ENCODE data around the gene PDCL2. TPM values are rescaled to one million over a fixed set of nuclear protein-coding genes. Genes with fewer than 3 reads are reported as not detected.

PDCL2 gene
- total and polyA plus RNA-seq, 9 donors = not detected

DNA sequence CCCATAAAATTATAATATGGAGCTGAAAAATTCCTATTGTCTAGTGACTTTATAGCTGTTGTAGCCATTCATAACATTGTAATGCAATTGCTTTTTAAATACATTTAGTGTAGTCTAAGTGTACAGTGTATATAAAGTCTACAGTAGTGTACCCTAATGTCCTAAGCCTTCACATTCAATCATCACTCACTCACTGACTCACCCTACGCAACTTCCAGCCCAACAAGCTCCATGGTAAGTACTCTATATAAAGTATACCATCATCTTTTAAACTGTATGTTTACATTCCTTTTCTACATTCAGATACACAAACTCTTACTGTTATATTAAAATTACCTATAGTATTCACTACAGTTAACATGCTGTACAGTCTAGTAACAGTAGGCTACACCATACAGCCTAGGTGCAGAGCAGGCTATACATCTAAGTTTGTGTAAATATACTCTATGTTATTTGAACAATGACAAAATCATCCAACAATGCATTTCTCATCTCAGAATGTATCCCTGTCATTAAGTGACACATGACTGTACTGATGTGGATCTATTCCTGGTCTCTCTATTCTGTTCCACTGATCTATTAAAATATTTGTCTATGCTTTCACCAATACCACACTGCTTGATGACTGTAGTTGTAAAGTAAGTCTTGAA is 79.0 kb downstream of the PDCL2 start:
- no peaks in the 10 kb centered on the region for H3K9me3 ChIP-seq (replicated peaks; ENCODE audit: control insufficient read depth, low read depth, low read length)
- DNase-seq = no peak
- H3K4me3 ChIP-seq (ENCODE audit: low read length) = no peak overlapping the region
- no peaks in the 10 kb centered on the region for H3K4me1 ChIP-seq (ENCODE audit: control insufficient read depth, insufficient read depth, low read length)
- no peak overlapping the region for H3K27ac ChIP-seq (ENCODE audit: low read length)
- no peaks in the 10 kb centered on the region for H3K27me3 ChIP-seq (ENCODE audit: control insufficient read depth, insufficient read depth, low read length)
- no peaks in the 10 kb centered on the region for H3K36me3 ChIP-seq (ENCODE audit: control insufficient read depth, insufficient read depth, low read length)
- WGBS (ENCODE audit: insufficient coverage) = 80% methylated on average over 1 of the region's 1 CpG

DNA sequence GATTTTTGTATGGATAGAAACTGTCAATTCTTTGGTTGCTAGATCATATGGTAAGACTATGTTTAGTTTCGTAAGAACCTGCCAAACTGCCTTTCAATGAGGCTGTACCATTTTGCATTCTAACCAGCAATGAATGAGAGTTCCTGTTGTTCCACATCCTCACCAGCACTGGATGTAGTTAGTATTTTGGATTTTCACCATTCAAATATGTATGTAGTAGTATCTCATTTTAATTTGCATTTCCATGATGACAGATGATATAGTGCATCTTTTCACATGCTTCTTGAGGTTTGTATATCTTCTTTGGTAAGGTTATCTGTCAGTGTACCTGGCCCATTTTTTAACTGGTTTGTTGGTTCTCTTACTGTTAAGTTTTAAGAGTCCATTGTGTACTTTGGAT is 80.0 kb downstream of the PDCL2 start:
- Histone ChIP-seq H3K27ac (ENCODE audit: low read length) (no peak overlapping the region), H3K4me3 (ENCODE audit: low read length) (no peak overlapping the region), H3K36me3 (ENCODE audit: control insufficient read depth, insufficient read depth, low read length) (peaks cover 3% of the 10 kb centered on the region), H3K4me1 (ENCODE audit: control insufficient read depth, insufficient read depth, low read length) (no peaks in the 10 kb centered on the region), H3K9me3 (replicated peaks; ENCODE audit: control insufficient read depth, low read depth, low read length) (no peaks in the 10 kb centered on the region), H3K27me3 (ENCODE audit: control insufficient read depth, insufficient read depth, low read length) (no peaks in the 10 kb centered on the region)
- WGBS (ENCODE audit: insufficient coverage) = no CpG with 5 or more reads among the region's 1 CpG
- DNase-seq = no peak

DNA sequence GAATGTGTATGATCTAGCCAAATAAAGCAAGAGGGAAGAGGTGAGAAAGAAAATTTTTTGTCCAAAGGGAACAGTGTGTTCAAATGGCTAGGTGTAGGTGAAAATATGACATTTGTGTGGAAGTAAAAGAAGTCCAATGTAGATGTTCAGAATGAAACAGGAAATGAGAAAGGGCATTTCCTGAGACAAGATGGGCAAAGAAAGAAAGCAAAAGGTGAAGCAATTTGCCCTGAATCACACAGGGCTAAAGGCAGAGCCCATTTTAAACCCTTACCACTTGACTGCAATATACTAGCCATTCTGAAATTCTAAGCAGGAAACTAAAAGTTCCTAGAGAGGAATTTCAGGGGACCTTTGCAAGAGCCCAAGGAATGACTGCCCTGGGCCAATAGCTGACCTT is 81.4 kb downstream of the PDCL2 start:
- no peak overlapping the region for H3K27ac ChIP-seq (ENCODE audit: low read length)
- no peak for DNase-seq
- H3K9me3 ChIP-seq (replicated peaks; ENCODE audit: control insufficient read depth, low read depth, low read length) = no peaks in the 10 kb centered on the region
- H3K27me3 ChIP-seq (ENCODE audit: control insufficient read depth, insufficient read depth, low read length) = no peaks in the 10 kb centered on the region
- no peaks in the 10 kb centered on the region for H3K4me1 ChIP-seq (ENCODE audit: control insufficient read depth, insufficient read depth, low read length)
- no peak overlapping the region for H3K4me3 ChIP-seq (ENCODE audit: low read length)
- peaks cover 5% of the 10 kb centered on the region for H3K36me3 ChIP-seq (ENCODE audit: control insufficient read depth, insufficient read depth, low read length)

DNA sequence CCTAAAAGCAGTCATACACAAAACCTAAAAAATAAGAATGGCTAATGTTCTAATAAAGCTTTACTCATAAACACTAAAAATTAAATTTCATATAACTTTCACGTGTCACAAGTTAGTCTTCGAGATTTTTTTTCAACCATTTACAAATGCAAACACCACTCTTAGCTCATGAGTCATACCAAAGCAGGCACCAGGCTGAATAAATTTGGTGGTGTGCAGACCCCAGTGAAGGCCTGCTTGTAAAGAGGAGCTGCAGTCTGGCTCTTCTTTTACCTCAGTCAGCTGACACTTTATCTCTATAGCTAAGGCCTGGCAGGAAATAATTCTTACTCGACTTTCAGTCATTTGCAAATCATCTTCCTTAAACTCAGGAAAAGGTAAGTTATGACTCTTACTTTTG is 82.8 kb downstream of the PDCL2 start:
- H3K27me3 ChIP-seq (ENCODE audit: control insufficient read depth, insufficient read depth, low read length) = no peaks in the 10 kb centered on the region
- H3K4me3 ChIP-seq (ENCODE audit: low read length) = no peak overlapping the region
- no peaks in the 10 kb centered on the region for H3K4me1 ChIP-seq (ENCODE audit: control insufficient read depth, insufficient read depth, low read length)
- no peaks in the 10 kb centered on the region for H3K9me3 ChIP-seq (replicated peaks; ENCODE audit: control insufficient read depth, low read depth, low read length)
- DNase-seq = no peak
- no peak overlapping the region for H3K27ac ChIP-seq (ENCODE audit: low read length)
- no CpG with 5 or more reads among the region's 3 CpGs for WGBS (ENCODE audit: insufficient coverage)
- peaks cover 5% of the 10 kb centered on the region for H3K36me3 ChIP-seq (ENCODE audit: control insufficient read depth, insufficient read depth, low read length)

DNA sequence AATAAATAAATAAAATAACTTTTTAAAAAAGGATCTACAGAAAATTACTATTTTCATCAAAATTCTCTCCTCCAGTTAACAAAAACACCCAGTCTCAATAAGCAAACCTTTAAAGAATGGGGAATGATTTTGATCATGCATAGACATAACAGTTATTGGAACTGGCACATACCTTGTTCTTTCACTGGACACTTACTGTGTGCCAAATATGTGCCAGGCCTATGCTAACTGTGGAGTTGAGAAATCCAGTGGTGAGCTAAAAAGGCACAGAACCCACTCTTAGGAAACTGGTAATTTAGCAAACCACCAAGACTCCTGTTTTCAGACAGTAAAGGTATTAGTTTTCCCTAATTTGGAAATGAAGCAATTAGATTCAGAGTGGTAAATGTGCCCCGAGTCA is 84.4 kb downstream of the PDCL2 start:
- no peak overlapping the region for H3K27ac ChIP-seq (ENCODE audit: low read length)
- H3K4me3 ChIP-seq (ENCODE audit: low read length) = no peak overlapping the region
- WGBS (ENCODE audit: insufficient coverage) = no CpG with 5 or more reads among the region's 1 CpG
- no peaks in the 10 kb centered on the region for H3K27me3 ChIP-seq (ENCODE audit: control insufficient read depth, insufficient read depth, low read length)
- no peak for DNase-seq
- H3K36me3 ChIP-seq (ENCODE audit: control insufficient read depth, insufficient read depth, low read length) = peaks cover 5% of the 10 kb centered on the region
- no peaks in the 10 kb centered on the region for H3K4me1 ChIP-seq (ENCODE audit: control insufficient read depth, insufficient read depth, low read length)
- no peaks in the 10 kb centered on the region for H3K9me3 ChIP-seq (replicated peaks; ENCODE audit: control insufficient read depth, low read depth, low read length)

Other genes starting within 250 kb of the PDCL2 start
- 11.1 TPM for gene SRD5A3, start 246.0 kb downstream of the PDCL2 start, total RNA-seq
- gene SRD5A3, start 246.0 kb downstream of the PDCL2 start, polyA plus RNA-seq (ENCODE audit: insufficient read depth in 1 of 8, insufficient read length in 8 of 8, low replicate concordance in 1 of 8) = 10 to 100 TPM; 11.3 to 22.2 (median 13.8) TPM
- gene TMEM165, start 196.3 kb downstream of the PDCL2 start, total RNA-seq = 46.5 TPM
- 10 to 100 TPM; 36.6 to 51.9 (median 46.6) TPM for gene TMEM165, start 196.3 kb downstream of the PDCL2 start, polyA plus RNA-seq (ENCODE audit: insufficient read depth in 1 of 8, insufficient read length in 8 of 8, low replicate concordance in 1 of 8)
- 17.4 TPM for gene CLOCK, start 45.3 kb downstream of the PDCL2 start, total RNA-seq
- gene CLOCK, start 45.3 kb downstream of the PDCL2 start, polyA plus RNA-seq (ENCODE audit: insufficient read depth in 1 of 8, insufficient read length in 8 of 8, low replicate concordance in 1 of 8) = 10 to 100 TPM in 7 of 8 donors, 1 to 10 TPM in 1; 8.5 to 16.3 (median 14.3) TPM
- 1.2 TPM for gene NMU, start 44.1 kb upstream of the PDCL2 start, total RNA-seq
- 1 to 10 TPM in 4 of 8 donors, under 1 TPM in 4; 0.34 to 2.5 (median 1.1) TPM for gene NMU, start 44.1 kb upstream of the PDCL2 start, polyA plus RNA-seq (ENCODE audit: insufficient read depth in 1 of 8, insufficient read length in 8 of 8, low replicate concordance in 1 of 8)
- gene EXOC1L, start 227.5 kb upstream of the PDCL2 start, total RNA-seq = not detected
- gene EXOC1L, start 227.5 kb upstream of the PDCL2 start, polyA plus RNA-seq (ENCODE audit: insufficient read depth in 1 of 8, insufficient read length in 8 of 8, low replicate concordance in 1 of 8) = not detected